Temporal lobe (tissue), 1 donor: Measurements from ENCODE around the gene GJA8. TPM values are rescaled to one million over a fixed set of nuclear protein-coding genes. Genes with fewer than 3 reads are reported as not detected.

Source experiments
- total RNA-seq: library from RNA; depleted of rRNA; stranded (reverse); fragments of >200 nt; gene quantifications from one replicate; pipeline ENCODE4 v1.2.3, GENCODE V29; 2014

Gene GJA8
- total RNA-seq, 1 donor from 2014 or later: not detected

Other genes with a start within 250 kb of the GJA8 start
- gene ACP6, start 232.3 kb upstream of the GJA8 start, total RNA-seq: 9.6 TPM
- gene GJA5, start 142.2 kb upstream of the GJA8 start, total RNA-seq: 0.98 TPM
- gene GPR89B, start 25.6 kb downstream of the GJA8 start, total RNA-seq: 22.6 TPM
- gene NBPF11, start 249.5 kb downstream of the GJA8 start, total RNA-seq: 9.3 TPM